Endothelial cell of hepatic sinusoid (primary cell): ENCODE measurements around the gene DENND1C.
"Not testable (repeated sequence)": the region's sequence is repeated elsewhere in the genome, so short reads cannot be mapped to it uniquely, and the experiment has no call there.

ENCODE experiments used
- in situ Hi-C: cut with HindIII; loops from 2 replicates; pipeline ENCODE4 v1.10.0; 2017; ENCODE audit warnings: low sequenced_read_pairs

Gene DENND1C

DNA sequence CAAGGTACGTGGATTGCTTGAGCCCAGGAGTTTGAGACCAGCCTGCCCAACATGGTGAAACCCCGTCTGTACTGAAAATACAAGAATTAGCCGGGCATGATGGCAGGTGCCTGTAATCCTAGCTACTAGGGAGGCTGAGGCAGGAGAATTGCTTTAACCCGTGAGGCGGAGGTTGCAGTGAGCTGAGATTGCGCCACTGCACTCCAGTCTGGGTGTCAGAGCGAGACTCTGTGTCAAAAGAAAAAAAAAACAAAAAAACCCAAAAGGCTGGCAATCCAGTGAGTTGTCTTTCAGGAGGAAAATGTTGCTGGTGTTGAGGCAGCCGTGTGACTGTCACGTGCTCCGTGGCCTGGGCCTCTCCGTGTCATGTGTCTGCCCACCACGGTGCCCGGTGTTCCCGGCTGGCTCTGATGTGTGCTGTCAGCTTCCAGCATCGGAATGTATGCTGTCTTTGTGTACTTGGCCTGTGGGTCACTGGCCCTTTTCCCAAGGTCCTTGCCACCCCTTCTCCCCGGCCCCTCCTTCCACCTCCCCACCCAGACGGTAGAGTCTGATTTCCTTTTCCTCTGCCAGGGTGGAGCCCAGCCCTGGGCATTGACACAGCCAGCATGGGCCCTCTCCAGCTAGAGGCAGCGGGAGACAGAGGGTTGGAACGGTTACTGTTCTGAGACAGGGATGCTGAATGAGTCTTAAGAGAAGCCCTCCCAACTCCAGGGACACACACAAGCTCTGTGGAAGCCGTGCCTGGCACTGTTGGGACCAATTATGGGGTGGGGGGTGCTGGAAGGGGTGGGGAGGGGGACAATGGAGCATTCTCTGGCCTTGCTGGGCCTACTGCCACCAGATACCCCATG, 27.8 kb upstream of the DENND1C start:
- in situ Hi-C loops = no loop called here

DNA sequence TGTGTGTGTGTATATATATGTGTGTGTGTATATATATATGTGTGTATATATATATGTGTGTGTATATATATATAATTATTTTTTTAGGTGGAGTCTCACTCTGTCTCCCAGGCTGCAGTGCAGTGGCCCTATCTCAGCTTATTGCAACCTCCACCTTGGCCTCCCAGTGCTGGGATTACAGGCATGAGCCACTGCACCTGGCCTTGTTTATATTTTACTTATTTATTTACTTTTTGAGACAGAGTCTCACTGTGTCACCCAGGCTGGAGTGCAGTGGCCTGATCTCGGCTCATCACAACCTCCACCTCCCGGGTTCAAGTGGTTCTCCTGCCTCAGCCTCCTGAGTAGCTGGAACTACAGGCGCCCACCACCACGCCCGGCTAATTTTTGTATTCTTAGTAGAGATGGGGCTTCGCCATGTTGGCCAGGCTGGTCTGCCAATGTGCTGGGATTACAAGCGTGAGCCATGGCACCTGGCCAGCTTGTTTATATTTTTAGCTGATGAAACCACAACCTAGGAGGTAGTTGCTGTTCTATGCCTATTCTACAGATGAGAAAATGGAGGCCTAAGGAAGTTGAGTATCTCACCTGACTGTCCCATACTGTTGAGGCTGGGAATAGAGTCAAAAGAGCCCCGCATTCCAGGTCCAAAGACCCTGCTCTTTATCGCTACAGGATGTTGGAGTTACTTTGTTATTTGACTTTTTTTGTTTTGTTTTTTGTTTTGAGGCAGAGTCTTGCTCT, 26.6 kb upstream of the DENND1C start:
- in situ Hi-C loops = not testable (repeated sequence)

GRCh38 chr19:6503407-6504201, 22.0 kb upstream of the DENND1C start:
- in situ Hi-C loops = no loop called here

DNA sequence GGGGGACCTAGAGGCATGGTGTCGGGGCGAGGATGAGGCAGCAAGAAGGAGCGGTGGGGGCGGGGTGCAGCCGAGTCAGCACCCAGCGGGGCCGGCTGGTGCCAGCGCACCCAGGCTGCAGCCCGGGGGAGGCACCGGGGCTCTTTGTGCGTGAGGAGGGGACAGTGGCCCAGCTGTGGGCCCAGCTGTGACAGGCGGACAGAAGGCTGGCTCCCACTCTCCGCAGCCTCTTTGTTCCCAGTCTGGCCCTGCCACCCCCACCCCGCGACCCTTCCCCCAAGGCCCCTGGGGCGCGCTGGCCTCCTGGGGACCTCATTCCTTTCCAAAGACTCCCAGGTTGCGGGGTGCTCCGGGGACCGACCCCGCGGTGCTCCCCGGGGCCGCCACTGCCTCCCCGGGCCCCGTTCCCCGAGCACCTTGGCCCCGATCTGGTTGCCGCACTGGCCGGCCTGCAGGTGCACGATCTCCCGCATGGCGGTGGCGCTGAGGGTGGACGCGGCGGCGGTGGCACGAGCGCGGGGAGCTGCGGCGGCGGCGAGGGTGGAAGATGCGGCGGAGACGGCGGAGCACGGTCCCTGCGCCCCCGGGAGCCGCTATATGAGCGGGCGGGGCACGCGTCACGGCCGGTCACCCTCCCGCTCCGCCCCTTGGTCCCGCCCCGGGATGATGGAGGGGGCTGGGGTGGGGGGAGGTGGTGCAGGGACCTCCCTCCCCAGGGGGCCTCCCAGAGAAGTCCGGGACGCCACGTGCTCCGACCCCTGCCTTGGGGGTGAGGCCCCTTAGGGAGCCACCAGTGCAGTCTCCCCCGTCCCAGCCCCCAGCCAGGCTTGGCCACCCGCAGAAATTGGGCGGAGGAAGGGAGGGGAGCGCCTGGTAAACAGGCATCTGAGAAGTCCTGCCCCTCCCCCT, 20.4 kb upstream of the DENND1C start, which contains the start of gene TUBB4A:
TUBB4A (minus strand) TSS at position 570 of the 909 bp plus-strand sequence; CDS start at position 473, 97 bp downstream.
- in situ Hi-C loops = no loop called here

GRCh38 chr19:6500837-6501739, 19.5 kb upstream of the DENND1C start:
- in situ Hi-C loops = no loop called here

DNA sequence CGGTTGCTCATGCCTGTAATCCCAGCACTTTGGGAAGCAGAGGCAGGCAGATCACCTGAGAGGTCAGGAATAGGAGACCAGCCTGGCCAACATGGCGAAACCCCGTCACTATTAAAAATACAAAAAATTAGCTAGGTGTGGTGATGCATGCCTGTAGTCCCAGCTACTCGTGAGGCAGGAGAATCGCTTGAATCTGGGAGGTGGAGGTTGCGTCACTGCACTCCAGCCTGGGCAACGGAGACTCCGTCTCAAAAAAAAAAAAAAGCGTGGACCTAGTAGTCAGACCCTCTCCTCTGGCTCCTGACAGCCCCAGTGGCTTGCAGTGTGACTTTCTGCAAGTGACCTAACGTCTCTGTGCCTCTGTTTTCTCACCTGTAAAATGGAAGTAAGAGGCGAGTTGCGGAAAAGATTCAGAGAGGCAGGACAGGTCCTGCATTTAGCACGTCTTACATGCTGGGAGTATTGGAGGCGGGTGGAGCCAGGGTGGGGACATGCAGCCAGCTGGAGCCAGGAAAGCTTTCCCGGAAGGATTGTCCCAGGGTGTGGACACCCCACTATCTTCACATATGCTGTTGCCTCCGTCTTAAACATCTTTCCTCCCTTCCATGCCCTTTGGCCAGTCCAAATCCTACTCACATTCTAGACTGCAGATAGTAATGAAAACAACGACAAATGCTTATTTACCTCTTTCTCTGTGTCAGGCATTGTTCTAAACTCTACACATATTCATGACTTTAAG, 17.6 kb upstream of the DENND1C start:
- in situ Hi-C loops = loop anchor here (10.0 kb wide), 1 partner anchor 204 kb away; no protein-coding TSS in a partner anchor

DNA sequence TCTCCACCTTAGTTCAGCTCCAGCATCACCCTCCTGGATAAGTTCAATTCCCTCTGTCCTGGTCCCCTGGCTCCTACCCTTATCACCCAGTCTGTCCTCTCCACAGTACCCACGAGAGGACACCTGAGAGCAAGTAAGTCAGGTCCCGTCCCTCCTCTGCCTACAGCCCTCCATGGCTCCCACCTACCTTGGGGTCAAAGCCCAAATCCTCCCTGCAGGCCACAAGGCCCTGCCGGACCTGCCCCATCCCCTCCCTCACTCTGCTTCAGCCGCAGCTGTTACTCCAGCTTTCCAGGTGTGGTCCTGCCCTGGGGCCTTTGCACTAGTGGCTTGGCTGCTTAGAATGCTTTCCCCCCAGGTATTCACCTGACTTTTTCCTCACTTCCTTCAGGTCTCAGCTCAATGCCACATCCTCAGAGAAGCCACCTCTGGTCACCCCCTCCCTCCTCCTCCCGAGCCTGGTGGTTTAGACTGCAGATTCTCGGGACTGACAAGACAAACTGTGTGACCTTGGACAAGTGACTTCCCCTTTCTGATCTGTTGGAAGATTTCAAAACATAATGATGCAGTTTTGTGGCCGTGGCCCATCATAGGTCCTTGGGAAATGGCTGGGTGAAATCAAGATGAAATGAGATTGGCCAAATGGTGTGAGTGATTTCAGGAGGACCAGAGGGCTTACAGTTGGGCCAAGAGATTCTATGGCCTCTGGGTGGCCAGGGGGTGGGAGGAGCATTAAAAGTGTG, 16.9 kb upstream of the DENND1C start:
- in situ Hi-C loops = loop anchor here (10.0 kb wide), 1 partner anchor 204 kb away; no protein-coding TSS in a partner anchor

DNA sequence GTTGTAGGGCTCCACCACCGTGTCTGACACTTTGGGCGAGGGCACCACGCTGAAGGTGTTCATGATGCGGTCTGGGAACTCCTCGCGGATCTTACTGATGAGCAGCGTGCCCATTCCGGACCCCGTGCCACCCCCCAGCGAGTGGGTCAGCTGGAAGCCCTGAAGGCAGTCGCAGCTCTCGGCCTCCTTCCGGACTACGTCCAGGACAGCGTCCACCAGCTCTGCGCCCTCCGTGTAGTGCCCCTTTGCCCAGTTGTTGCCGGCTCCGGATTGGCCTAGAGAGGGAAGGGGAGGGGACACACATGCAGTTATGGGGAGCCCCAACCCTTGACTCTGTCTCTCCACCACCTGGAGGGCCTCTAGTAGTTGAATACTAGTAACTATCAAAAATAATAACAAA, 14.4 kb upstream of the DENND1C start:
- in situ Hi-C loops = loop anchor here (10.0 kb wide), 1 partner anchor 201 kb away; no protein-coding TSS in a partner anchor

- in situ Hi-C loops = loop anchor here (10.0 kb wide), 1 partner anchor 200 kb away; no protein-coding TSS in a partner anchor
Observed at GRCh38 chr19:6494438-6495036, 12.9 kb upstream of the DENND1C start.

DNA sequence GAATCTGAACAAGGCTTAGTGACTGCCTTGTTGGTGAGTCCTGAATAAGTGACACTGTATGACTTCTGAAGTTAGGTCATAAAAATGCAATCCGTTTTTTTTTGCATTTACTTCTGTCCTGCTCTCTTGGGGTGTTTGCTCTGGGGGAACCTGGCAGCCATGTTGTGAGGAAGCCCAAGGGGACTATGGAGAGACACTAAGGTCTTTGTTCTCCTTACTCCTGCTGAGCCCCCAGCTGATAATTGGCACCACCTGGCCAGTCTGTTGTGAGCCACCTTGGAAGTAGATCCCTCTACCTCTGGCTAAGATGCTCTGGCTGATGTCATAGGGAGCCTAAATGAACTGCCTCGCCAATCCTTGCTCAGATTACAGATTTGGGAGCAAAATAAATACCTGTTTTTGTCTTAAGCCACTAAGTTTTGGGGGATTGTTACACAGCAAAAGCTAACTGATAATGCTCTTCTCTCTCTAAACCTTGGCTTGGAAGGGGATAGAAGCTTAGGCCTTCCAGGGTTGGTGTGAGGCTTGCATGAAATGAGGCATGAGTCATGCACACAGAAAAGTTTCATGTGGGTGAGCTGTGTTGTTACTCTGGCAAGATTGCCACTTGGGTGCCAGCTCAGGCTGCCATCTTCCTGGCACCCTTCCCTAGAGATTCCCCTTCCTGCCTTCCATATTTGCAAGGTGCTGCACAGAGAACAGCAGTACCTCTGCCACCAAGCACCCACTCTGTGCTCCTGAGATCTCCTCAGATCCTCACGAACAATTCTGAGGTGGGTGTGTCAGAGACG, 10.4 kb upstream of the DENND1C start:
- in situ Hi-C loops = loop anchor here (10.0 kb wide), 1 partner anchor 197 kb away; no protein-coding TSS in a partner anchor

DNA sequence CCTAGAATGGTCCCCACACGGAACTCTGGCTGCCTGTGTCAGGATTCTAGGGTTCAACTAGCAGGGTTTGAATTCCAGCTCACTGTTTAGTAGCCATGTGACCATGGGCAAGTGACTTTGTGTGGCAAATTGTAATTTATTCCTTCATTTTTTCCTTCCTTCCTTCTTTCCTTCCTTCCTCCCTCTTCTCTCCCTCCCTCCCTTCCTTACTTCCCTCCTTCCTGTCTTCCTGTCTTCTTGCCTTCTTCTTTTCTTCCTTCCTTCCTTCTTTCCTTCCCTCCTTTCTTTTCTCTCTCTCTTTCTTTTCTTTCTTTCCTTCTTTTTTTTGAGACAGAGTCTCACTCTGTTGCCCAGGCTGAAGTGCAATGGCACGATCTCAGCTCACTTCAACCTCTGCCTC, 8.5 kb upstream of the DENND1C start:
- in situ Hi-C loops = loop anchor here (10.0 kb wide), 1 partner anchor 195 kb away; no protein-coding TSS in a partner anchor

DNA sequence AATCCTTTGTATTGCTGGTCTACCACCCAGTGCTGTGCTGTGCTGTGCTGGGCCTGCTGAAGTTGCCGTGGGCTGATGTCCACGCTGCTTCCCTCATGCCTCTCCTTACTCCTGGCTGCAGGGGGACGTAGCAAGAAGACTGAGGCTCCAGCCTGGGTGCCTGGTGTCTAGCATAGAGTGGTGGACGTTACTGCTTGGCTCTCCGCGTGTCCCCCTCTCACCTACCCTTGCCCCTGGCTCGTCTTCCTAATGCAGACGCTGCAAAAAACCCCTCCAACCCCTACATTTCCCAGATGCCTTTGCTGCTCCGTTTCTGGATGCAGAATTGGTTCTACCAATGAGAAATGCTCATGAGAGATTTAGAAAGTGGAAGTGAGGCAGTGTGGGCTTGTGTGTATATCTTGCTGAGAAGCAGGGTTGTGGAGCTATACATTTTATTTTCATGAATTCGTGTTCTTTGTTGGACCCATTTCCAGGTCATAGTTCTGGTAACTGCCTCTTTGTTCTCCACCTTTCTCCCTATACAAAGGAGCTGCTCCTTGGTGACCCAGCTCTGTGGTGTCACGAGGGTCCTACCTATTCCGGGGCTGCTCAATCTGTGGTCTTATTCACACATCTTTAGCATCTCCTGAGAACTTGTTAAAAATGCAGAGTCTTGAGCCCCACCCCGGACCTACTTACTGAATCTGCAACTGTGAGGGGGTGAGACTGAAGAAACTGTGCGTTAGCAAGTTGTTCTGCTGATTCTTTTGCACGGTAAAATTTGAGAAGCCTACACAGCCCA, 7.9 kb upstream of the DENND1C start:
- in situ Hi-C loops = loop anchor here (10.0 kb wide), 1 partner anchor 195 kb away; no protein-coding TSS in a partner anchor

DNA sequence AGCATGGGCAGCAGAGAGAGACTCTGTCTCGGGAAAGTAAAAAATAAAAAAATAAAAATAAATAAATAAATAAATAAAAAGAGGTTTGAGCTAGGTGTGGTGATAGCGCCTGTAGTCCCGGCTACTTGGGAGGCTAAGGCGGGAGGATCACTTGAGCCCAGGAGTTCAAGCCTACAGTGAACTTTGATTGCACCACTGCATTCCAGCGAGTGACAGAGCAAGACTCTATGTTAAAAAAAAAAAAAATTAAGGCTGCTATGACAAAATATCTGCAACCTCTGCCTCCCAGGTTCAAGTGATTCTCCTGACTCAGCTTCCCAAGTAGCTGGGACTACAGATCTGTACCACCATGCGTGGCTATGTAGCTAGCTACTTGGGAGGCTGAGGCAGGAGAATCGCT, 3.2 kb upstream of the DENND1C start:
- in situ Hi-C loops = no loop called here

- in situ Hi-C loops = no loop called here
Observed at GRCh38 chr19:6484230-6484629, 2.6 kb upstream of the DENND1C start.

GRCh38 chr19:6483235-6483634, 1.6 kb upstream of the DENND1C start:
- in situ Hi-C loops = no loop called here
